Measurements from ENCODE around the gene RNF141. TPM values are rescaled to one million over a fixed set of nuclear protein-coding genes. Genes with fewer than 3 reads are reported as not detected.

RNF141 gene
- total RNA-seq, 1 donor from 2014 or later, result 45.1 TPM

DNA sequence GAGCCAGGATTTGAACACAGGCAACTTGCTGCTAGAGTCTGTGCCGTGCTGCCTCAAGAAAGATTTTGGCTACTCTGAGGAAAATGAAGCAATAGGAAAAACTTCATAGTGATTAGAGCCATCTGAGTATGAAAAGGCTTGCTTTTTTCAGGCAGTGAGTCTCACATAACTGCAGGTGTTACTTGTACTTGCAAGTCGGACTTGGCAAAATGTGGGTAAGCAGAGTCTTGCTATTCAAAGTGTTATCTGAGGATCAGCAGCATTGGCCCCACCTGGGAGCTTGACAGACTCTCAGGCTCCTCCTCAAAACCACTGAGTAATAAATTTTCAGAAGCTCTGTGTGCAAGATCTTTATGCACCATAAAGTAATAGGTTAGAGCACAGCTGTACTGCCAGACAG lies 18.1 kb downstream of the RNF141 start:
- DNase-seq (ENCODE audit: low spot score), result no peak

DNA sequence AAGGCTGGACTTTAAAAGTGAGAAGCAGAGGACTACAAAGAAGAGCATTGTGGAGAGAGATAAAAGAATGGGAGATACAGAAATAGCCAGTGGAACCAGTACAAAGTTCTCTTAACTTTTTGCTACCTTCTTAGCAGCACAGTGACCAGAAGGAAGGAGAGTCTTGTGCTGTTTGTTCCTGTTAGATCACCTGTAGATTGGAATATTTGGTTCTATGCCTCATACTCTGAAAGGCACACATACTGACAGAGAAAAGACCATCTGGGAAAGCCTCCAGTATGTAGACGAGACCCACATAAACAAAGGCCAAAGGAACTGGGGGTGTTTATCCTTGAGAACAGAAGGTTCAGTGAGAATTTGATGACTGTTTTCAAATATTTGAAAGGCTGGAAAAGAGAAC lies 18.7 kb downstream of the RNF141 start:
- DNase-seq (ENCODE audit: low spot score), result no peak

DNA sequence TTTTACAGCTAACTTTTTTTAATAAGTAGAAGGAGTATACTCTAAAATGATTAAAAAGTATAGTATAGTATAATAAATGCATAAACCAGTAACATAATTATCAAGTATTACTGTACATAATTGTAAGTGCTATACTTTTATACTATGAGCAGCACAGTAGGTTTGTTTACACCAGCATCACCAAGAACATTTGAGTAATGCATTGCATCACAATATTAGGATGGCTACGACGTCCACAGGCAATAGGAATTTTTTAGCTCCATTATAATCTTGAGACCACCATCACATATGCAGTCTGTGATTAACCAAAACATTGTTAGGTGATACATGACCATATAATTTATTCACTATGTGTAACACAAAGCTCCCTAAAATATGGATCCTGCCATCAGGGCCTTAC lies 20.4 kb downstream of the RNF141 start:
- no peak for DNase-seq (ENCODE audit: low spot score)

DNA sequence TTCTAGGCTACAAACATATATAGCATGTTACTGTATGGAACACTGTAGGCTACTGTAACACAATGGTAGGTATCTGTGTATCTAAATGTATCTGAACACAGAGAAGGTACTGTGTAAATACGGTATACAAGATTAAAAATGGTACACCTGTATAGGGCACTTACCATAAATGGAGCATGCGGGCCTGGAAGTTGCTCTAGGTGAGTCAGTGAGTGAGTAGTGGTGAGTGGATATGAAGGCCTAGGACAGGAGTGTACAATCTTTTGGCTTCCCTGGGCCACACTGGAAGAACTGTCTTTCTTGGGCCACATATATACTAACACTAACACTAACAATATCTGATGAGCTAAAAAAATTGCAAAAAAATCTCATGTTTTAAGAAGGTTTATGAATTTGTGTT lies 21.4 kb downstream of the RNF141 start:
- no peak for DNase-seq (ENCODE audit: low spot score)

DNA sequence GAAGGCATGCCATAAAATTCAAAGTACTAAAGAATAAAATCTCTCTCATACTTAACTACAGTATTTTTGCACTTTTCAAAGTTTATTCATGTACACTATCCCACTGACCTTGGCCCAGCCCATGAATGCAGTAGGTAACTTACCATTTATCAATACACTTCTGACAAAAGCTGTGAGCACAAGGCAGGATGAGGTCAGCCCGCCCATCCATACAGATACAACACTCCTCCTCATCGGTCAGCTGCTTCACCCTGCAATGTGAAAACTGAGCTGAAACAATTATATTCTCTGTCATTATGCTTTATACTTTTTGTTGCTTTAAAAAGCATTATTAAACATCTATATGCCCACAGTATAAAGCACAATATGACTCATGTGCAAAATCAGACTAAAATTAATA lies 22.1 kb downstream of the RNF141 start:
- no peak for DNase-seq (ENCODE audit: low spot score)

DNA sequence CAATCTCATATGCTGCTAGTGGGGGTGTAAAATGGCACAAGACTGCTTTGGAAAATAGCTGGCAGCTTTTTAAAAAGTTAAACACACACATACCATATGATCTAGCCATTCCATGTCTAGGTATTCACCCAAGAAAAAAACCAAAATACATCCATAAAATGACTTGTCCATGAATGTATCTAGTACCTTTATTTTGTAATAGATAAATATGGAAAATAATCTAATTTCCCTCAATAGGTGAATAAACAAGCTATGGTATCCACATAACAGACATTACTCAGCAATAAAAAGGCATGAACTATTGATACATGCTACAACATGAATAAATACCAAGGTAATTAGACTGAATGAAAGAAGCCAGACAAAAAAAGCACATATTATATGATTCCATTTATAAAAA lies 22.9 kb downstream of the RNF141 start:
- no peak for DNase-seq (ENCODE audit: low spot score)

DNA sequence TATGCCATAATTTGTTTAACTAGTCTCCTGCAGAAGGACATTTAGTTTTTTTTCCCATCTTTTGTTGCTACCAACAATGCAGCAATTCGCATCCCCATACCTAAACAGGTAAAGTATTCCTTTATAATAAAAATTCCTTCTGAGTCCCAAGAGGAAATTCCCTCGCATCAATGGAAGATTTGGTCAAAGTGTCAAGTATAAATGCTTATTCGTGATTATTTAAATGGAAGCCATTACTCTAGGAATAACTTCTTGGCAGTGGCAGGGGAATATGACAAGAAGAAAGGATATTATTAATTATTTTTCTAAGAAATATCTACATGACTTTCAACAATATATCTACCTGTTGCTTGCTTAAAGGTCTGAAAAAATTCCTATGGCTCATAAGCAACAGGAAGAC lies 25.6 kb downstream of the RNF141 start:
- DNase-seq (ENCODE audit: low spot score), result no peak

DNA sequence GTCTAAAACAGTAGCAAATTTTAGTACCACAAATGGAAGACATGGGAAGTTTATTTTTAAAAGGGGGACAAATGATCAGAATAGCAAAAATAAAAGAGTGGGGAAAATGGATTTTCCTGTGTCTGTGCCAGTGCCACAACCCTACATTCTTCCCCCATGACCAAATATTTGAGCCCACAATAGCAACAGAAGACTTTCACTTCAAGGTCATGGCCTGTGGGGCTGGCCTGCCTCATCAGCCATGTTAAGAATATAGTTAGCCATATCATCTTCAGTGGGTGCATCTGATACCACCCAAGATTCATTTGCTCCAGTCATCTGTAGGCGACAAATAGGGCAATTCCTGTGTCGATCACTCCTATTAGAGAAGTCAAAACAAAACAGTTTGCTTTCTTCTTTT lies 26.3 kb downstream of the RNF141 start:
- DNase-seq (ENCODE audit: low spot score), result no peak

DNA sequence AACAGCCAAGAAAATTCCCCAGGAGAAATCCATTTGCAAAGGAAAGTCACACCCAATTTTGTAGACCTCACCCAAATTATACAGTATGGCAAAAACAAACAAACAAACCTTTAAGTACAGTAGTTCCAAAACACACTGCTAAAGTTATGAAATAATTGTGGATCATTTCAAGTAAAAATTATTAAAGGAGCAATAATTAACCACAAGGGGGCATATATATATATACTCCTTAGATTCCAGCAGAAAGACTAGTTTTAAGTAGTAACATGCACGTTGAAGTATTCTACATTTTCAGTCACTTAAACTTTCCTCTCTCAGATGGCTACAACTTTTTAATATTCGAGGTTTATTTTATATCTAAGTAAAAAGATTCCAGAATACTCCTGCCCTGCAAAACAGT lies 26.8 kb downstream of the RNF141 start:
- DNase-seq (ENCODE audit: low spot score), result no peak

DNA sequence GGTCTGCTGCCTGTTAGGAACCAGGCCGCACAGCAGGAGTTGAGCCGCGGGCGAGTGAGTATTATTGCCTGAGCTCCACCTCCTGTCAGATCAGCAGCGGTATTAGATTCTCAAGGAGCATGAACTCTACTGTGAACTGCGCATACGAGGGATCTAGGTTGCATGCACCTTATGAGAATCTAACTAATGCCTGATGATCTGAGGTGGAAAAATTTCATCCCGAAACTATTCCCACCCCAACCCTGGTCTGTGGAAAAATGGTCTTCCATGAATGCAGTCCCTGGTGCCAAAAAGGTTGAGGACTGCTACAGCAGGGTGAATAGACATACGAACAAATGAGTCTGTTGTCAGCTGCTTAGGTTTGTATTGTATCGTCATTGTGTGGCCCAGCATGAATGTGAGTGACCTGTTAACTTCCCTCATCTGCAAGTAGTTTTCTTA lies 29.8 kb downstream of the RNF141 start:
- DNase-seq (ENCODE audit: low spot score), result no peak

DNA sequence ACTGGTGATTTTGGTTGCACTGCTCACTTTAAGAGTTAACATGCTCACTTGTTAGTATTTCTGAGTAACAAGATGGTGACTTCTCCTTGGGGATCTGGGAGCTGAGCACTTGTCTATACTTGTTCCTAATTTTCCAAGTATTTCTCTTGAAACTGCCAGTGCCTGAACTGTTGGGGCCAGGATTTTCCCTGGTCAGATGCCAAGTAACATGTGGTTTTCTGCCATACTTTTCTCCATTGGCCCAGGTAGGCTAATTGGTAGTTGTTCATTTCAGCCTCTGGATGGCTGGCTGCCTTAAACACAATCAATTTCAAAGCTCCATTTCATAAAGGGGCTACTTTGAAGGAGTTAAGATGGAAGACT lies 35.0 kb downstream of the RNF141 start:
- DNase-seq (ENCODE audit: low spot score), result no peak

DNA sequence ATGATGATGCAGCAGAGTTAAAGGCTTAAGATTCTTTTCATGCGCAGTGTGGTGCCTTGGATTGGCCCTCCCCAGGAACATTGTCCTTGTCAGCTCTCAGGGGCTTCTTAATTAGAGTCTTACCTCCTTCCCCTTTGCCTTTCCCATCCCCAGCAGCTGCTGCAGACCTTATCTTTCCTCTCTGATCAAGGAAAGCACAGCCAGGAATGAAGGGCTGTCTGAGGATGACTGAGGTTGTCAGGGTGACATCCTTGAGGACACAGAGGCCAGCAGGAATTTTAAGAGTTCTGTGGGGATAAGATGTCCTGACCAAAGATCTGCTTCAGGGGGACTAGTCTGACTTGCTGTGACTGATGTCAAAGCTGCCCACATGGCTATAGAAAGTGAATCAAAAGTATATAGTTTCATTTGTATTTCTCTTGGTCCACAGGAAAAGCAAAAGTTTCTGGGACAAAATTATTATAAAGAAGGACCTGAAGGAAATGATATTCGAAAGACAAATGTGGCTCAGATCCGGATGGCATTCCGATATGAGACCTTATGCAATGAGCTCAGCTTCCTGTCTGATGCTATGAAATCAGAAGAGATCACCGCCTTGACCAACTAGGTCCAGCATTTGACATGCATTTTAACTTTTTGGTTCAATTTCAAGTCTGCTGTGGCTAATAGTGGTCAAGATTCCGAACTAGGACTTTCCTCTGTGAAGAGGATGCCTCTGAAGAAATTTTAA lies 35.5 kb downstream of the RNF141 start:
- DNase-seq (ENCODE audit: low spot score), result no peak

DNA sequence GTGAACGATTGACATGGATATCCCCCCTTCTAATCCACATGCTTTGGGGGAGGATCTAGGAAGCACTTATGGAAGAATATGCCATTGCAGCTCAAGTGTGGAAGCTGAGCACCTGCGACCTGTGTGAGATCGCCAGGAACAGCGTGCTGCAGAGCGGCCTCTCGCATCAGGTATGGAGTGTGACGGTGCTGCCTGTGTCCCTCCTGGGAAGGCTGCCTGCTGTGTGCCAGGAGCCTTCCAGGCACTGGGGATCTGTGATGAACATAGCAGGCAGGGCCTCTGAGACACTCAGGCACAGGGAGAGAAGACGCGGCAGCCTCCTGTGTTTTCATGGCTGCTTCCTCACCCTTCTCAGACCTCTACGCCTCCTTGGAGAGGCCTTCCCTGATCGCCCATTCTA lies 36.5 kb downstream of the RNF141 start:
- DNase-seq (ENCODE audit: low spot score), result no peak

DNA sequence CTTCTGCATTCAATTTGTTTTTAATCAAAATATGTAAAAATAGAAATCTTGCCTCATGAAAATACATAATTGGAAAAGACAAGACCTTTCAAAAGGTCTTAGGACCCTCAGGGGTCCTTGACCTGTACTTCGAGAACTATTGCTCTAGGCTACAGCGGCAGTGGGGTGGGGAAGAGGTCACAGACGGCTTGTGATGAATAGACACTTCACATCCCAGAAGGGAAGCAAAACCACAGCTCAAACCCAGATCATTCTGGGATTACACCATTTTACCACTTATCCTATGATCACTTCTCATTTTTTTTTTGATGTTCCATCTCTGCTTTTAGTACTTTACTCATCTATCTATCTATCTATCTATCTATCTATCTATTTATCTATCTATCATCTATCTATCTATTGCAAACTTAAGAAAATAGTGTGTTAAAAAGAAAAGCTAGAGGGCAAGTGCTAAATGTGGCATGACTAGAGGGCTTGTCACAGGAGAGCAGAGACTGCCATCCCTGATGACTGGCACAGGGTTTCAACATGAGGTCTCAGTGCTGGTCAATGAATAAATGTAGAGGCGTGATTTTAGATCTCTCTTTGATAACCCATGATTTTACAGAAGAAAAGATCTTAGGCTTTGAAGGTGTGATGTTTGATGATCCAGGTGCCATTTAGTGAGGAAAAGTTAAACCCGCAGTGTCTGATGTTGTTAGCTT lies 37.1 kb downstream of the RNF141 start:
- DNase-seq (ENCODE audit: low spot score), result no peak

DNA sequence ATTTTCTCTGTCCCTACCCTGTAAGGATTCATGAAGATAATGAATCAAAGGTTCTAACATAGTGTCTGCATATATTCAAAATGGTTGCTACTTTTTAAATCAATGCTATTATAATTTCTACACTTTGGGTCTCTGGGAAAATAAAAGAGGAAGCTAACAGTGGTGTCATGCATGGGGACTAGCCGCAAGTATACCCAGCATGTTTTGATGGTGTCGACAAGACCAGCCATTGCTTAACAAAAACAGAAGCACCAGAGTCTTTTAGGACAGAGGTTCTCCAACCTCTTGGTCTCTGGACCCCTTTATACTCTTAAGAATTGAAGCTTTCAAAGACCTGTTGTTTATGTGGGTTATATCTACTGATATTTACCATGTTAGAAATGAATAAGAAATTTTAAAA lies 37.8 kb downstream of the RNF141 start:
- DNase-seq (ENCODE audit: low spot score), result no peak

DNA sequence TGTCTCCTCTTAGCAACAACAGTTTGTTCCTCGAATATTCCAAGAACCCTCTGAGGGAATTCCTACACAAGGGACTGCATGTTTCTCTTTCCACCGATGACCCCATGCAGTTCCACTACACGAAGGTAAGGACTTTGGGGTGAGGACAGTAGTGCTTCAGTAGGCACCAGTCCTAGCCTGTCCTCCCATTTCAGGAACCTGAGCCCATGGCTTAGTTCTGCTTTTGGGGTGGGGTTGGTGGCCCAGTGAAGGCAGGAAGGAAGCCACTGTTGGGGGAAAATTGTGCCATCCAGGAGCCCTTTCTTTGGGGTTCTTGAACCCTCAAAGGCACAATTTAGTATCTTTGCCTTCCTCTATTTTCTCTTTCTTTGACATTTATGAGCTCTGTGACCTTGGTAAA lies 38.2 kb downstream of the RNF141 start:
- no peak for DNase-seq (ENCODE audit: low spot score)

DNA sequence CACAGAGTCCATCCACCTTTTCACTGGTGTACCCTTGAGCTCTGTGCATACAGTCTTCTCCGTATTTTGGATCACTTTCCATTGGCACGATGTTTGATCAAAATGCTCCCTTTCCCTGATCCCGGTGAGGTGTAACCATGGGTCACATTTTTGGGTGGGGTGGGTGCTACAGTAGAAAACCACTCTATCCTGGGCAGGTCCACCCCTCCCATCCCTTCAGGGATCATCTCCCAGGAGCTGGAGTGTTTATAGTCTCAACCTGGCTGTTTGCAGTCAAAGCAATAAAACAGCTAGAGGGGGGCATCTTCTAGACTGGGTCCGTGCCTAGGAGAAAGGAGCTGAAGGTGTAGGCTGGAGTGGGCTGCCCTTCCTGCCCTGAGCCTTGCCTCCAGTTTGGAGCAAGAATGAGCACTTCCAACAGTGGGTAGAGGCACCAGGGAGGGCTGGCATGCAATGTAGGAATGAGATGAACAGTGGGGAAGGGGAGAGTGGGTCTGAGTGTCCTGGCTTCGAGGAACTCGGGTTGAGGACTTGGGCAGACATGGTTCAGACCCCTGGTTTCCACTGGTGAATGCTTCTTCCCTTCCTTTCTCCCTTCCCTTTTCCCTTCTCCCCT lies 38.8 kb downstream of the RNF141 start:
- DNase-seq (ENCODE audit: low spot score), result no peak

DNA sequence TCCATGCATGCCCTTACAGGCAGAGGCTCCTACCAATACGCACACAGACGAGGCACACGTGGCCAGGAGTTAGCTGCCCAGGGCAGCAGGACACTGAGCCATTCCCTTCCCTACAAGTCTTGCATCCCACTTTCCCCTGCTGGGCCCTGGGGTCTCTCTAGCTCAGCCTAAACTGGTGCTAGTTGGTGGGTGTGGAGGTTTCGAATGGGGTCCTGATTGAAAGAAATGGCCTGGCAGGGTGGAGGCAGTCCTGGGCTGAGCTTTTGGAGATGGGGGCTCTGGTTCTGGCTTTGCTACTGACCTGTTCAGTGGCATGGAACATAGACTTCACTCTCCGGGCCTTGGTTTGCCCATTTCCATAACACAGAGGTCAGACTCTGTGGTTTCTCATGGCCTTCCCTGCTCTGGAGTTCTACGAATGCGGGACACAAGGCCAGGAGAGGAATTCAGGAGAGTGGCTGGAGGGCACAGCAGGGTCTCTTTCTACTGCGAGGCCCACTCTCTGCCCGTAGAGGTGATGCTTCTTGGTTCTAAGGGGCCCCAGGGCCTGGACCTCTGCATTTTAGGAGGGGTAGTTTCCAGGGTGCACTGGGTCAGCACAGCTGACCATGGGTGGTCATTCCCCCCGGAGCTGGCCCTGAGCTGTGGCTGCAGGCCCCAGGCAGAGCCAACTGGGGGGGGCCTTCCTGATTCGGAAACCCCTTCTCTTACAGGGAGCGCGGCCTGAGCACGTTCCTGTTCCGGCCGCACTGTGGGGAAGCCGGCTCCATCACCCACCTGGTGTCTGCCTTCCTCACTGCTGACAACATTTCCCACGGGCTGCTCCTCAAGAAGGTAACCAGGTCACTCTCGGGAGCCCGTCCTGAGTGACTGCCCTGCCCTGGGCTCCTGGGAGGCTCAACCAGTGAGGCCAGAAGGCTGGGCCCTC lies 40.0 kb downstream of the RNF141 start:
- DNase-seq (ENCODE audit: low spot score), result no peak

DNA sequence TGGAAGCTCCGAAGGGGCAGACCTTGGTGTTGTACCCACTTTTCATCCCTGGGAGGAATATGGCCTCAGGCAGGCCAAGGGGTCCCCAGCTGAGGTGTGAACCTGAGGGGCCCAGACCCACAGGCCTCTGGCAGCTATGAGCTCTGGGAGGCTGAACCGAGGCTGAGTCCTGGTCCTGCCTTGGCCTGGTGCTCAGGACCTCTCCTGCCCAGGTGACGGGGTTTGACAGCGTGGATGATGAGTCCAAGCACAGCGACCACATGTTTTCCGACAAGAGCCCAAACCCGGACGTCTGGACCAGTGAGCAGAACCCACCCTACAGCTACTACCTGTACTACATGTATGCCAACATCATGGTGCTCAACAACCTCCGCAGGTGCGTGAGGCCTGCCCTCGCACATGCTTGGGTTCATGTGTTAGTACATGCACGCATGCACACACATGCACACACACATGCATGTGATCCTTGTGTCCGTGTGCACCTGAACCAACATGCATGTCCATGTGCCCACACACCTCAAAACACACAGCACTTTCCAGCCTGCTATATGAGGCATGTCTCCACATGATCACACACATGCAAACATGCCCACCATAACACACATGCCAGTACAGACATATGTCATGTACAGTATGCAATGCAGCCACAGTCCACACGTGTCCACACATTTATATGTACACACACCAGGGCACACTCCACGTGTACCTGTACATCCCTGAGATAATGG lies 40.9 kb downstream of the RNF141 start:
- DNase-seq (ENCODE audit: low spot score), result no peak

DNA sequence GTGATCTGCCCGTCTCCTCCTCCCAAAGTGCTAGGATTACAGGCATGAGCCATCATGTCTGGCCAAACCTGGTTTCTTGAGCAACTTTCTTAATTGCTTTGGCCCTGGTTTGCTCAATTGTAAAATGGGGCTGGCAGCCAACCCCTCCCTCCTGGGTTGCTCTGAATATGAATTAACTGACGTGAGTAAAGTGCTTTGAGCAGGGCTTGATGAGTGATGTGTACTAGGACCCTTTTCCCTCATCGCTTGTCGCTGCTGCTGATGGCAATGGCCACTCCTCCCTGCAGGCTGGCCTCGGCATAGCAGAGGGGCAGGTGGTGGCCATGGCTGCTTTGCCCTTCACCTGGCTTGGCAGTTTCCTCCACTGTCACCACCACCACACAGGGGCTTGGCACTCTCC lies 41.5 kb downstream of the RNF141 start:
- no peak for DNase-seq (ENCODE audit: low spot score)

DNA sequence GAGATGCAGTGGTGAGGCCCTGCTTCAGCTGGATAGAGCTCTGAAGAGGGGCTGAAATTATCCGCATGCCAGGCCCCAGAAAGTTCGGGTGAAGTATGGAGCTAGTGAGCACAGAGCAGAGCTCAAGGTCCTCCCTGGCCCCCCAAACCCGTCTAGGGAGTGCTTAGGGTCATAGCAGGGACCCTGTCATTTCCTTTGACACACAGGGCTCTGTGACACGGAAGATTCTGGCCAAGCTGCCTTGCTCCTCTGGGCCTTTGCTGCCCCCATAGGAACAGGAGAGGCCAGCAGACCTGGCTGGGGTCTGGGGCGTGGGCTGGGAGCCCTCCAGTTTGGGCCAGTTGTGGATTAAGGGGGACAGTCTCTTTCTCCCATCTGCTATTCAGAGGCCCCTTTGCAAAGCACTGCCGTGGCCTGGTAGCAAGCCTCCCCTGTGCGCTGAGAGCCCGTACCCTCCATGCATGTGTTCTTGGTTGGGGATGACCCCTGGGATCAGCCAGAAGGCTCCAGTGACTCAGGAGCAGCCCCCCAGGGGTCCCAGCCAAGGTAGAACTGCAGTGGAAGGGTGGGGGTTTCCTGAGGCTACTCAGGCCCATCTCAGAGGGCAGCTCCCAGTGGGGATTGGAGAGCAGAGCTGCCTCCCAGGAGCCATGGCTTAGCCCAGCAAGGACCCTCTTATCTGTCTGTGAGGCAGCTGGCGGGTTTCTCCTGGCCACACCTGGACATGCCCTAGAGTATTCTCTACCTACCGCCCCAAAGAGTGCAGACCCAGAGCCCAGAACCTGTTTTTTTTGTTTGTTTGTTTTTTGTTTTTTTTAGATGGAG lies 42.3 kb downstream of the RNF141 start:
- no peak for DNase-seq (ENCODE audit: low spot score)
